Heart right ventricle (tissue), 16 donors: ENCODE results near the gene BNC2. TPM values are rescaled to one million over a fixed set of nuclear protein-coding genes. Genes with fewer than 3 reads are reported as not detected.

Experiments
- ATAC-seq, 8 donors: fragments of 200-7000 bp; cut with Tn5 transposase; one replicate each; pipeline ENCODE4 v1.9.1; 2020; ENCODE audit warnings: mild to moderate bottlenecking in 8 of 8, moderate library complexity in 8 of 8, moderate number of reproducible peaks in 1 of 8
- DNase-seq, 2 donors: peaks; one replicate each; pipeline ENCODE4 v3.0.0-alpha.2; 2020
- H3K27ac ChIP-seq, 10 donors: fragments of 200-600 bp; sonication (generic) in 2 of 10; one replicate each; pipeline versions ENCODE4 v1.5.0 to v1.8.0; 2020 to 2022; ENCODE audit warnings: mild to moderate bottlenecking in 3 of 10
- H3K27me3 ChIP-seq, 7 donors: fragments of 200-600 bp; one replicate each; pipeline ENCODE4 v1.8.0; 2021 to 2022; ENCODE audit warnings: mild to moderate bottlenecking in 2 of 7
- H3K36me3 ChIP-seq, 9 donors: fragments of 200-600 bp; sonication (generic) in 1 of 9; one replicate each; pipeline versions ENCODE4 v1.5.0 to v1.8.0; 2020 to 2022; ENCODE audit warnings: mild to moderate bottlenecking in 2 of 9
- H3K4me1 ChIP-seq, 9 donors: fragments of 200-600 bp; sonication (generic) in 1 of 9; one replicate each; pipeline versions ENCODE4 v1.5.0 to v1.8.0; 2020 to 2022; ENCODE audit warnings: mild to moderate bottlenecking in 4 of 9
- H3K4me3 ChIP-seq, 10 donors: fragments of 200-600 bp; sonication (generic) in 2 of 10; one replicate each; pipeline versions ENCODE4 v1.5.0 to v1.8.0; 2020 to 2022; ENCODE audit warnings: mild to moderate bottlenecking in 7 of 10, moderate library complexity in 2 of 10
- H3K9me3 ChIP-seq, 11 donors: fragments of 200-600 bp in 10 of 11; sonication (generic) in 2 of 11; one replicate each; pipeline versions ENCODE4 v1.5.0 to v1.8.0; 2013 to 2022; ENCODE audit warnings: mild to moderate bottlenecking in 2 of 11, control low read depth in 1 of 11, moderate library complexity in 1 of 11
- WGBS, 2 donors: extraction: QIAGEN DNeasy Blood & Tissue Kit; methylation state at CpG; one replicate each; pipeline ENCODE4 v1.1.7; 2013; ENCODE audit warnings: inconsistent platforms in 1 of 2; 5-methylcytosine and 5-hydroxymethylcytosine counted together
- intact Hi-C, 10 donors: fragments of 100-400 bp; cut with DNase I; formaldehyde crosslinking; loops; one replicate each; pipeline versions ENCODE4 v1.11.1 to v1.14.2; 2022
- polyA plus RNA-seq, 2 donors: library from polyadenylated mRNA; stranded (reverse); fragments of 200-250 nt; gene quantifications; one replicate each; pipeline ENCODE4 v1.2.3, GENCODE V29; 2013
- total RNA-seq, 10 donors: library from RNA; stranded (reverse); fragmentation: NEBNext Ultra II Directional in 3 of 10; extraction: Animal tissue kit (Norgen Biotek cat#: 25700) in 3 of 10; gene quantifications; one replicate each; pipeline versions ENCODE4 v1.2.1 to v1.2.4, GENCODE V29; 2021 to 2023
- TF ChIP-seq, protein P1 (sequence below), 9 donors: fragments of 200-600 bp; sonication (generic) in 2 of 9; IDR thresholded peaks; one replicate each; pipeline versions ENCODE4 v1.5.0 to v1.8.0; 2021 to 2022; ENCODE audit warnings: antibody characterized with exemption in 9 of 9, mild to moderate bottlenecking in 5 of 9, moderate library complexity in 1 of 9
- donor health status: Arrhythmogenic right ventricular cardiomyopathy.
- donor health status: ischemic (EF 13 %, LVEDD 7.1; RV severe dilation, severe dysfunction).
- donor health status: healthy with polysubstance abuse.
- donor health status: DM: no; HTN: yes; CAD: no.
- donor health status: DM: no; HTN: no; CAD: no.
- donor health status: ischemic (EF 25% LVEDD 6.9; RV normal size, moderate dysfunction).
- donor health status: ischemic (EF 25% LVEDD 5.7; RV mildly dilated, moderate dysfunction).
- donor health status: healthy.
- donor health status: DM: yes; HTN: yes; CAD: no.
- donor health status: Ischemic cardiomyopathy.
- donor health status: ischemic (EF 35%, LVEDD 5.7; RV mildly dilated, moderate dysfunction).
- donor health status: nonischemic (EF 11% LVEDD 7.7; RV severe dilation, severe dysfunction).
- donor health status: DM: yes; HTN: yes; CAD: no.
- donor health status: PGD.
- donor health status: ischemic (EF 29% LVEDD 5.4; RV normal size, mild dysfunction).
- donor health status: nonischemic (EF 23%, LVEDD 6.1; RV moderate dilation, normal function).

The BNC2 gene
- total and polyA plus RNA-seq, 12 donors: 0.49 to 7.3 (median 3.2) TPM

DNA sequence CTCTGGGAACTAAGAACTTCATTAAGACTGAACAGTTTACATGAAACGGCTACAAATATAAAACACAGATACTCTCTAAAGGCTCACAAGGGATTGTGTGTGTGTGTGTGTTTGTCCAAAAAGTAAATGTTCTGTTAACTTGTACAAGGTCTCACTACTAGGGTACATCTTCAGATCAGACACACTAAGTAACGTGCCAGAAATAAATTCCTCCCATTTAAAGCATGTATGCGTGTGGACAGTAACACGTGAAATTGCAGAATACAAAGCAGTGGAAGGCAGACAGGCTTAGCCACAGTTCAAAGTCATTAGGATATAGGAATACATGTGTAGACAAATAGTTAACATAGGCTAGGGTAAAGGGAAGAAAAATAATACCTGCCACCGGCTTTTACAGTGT, 1.8 kb downstream of the BNC2 start:
- ATAC-seq: no peak
- Histone ChIP-seq H3K4me1 (peaks cover 0 to 35% (median 22%) of the 10 kb centered on the region in 9 donors), H3K36me3 (no peaks in the 10 kb centered on the region), H3K9me3 (no peaks in the 10 kb centered on the region), H3K4me3 (peak overlapping the region in 5 of 10 donors; percentile 63 to 75 (median 67)), H3K27ac (peak overlapping the region in 6 of 10 donors; percentile 5 to 87 (median 78)), H3K27me3 (peaks cover 0 to 79% (median 64%) of the 10 kb centered on the region in 7 donors)
- intact Hi-C loops: loop anchor here in 2 of 10 donors (5.0 to 10.0 kb wide), 2 partner anchors 141 to 144 kb away; no protein-coding TSS in a partner anchor
- WGBS, 2 donors: 65% methylated on average over 5 of the region's 5 CpGs
- TF ChIP-seq, protein P1, sequence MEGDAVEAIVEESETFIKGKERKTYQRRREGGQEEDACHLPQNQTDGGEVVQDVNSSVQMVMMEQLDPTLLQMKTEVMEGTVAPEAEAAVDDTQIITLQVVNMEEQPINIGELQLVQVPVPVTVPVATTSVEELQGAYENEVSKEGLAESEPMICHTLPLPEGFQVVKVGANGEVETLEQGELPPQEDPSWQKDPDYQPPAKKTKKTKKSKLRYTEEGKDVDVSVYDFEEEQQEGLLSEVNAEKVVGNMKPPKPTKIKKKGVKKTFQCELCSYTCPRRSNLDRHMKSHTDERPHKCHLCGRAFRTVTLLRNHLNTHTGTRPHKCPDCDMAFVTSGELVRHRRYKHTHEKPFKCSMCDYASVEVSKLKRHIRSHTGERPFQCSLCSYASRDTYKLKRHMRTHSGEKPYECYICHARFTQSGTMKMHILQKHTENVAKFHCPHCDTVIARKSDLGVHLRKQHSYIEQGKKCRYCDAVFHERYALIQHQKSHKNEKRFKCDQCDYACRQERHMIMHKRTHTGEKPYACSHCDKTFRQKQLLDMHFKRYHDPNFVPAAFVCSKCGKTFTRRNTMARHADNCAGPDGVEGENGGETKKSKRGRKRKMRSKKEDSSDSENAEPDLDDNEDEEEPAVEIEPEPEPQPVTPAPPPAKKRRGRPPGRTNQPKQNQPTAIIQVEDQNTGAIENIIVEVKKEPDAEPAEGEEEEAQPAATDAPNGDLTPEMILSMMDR (IDR thresholded peaks at IDR 0.05): no peak
- no peak for DNase-seq

DNA sequence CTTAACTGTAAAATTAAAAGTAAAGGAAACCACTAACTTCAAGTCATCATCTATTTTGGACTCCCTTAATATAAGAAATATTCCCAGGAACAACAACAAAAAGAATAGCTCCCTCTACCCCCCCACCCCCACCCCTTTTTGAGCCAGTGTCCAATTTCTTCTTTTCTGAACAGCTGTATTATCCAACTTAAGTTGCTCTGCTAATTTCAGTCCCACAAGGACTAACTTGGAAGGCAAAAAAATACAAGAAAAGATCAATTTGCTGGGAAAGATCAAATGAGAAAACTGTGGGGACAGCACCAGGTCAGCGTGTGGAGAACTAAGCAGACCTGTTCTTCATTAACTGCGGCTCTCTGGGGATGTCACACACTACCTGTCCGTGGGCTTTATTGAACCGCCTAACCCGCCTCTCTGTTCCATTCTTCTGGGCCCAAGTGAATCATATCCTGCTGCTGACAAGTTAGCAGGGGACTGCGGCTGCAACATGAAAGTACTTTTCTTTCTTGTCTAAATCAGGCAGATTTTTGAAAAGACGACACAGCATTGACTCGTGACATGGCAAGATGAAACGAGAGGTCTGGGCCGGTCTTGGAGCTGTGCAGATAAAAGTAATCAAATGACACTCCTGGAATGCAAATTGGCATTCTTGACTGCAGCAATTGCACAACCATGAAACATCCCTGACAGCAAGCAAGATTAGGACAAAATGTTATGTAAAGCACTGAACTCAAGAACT, 2.7 kb downstream of the BNC2 start:
- peaks cover 0 to 78% (median 62%) of the 10 kb centered on the region in 7 donors for H3K27me3 ChIP-seq
- WGBS, 2 donors: 33 to 42% methylated on average over 10 of the region's 10 CpGs
- H3K9me3 ChIP-seq: no peaks in the 10 kb centered on the region
- intact Hi-C loops: loop anchor here in 2 of 10 donors (5.0 to 10.0 kb wide), 2 partner anchors 140 to 143 kb away; no protein-coding TSS in a partner anchor
- H3K4me1 ChIP-seq: peaks cover 0 to 35% (median 22%) of the 10 kb centered on the region in 9 donors
- ATAC-seq (peak in 5 of 8 donors; percentile 6 to 38 (median 31)), DNase-seq (no peak)
- H3K36me3 ChIP-seq: no peaks in the 10 kb centered on the region
- peak overlapping the region in 6 of 10 donors; percentile 5 to 87 (median 66) for H3K27ac ChIP-seq
- TF ChIP-seq, protein P1 (IDR thresholded peaks at IDR 0.05): no peak
- H3K4me3 ChIP-seq: peak overlapping the region in 6 of 10 donors; percentile 4 to 75 (median 43)

DNA sequence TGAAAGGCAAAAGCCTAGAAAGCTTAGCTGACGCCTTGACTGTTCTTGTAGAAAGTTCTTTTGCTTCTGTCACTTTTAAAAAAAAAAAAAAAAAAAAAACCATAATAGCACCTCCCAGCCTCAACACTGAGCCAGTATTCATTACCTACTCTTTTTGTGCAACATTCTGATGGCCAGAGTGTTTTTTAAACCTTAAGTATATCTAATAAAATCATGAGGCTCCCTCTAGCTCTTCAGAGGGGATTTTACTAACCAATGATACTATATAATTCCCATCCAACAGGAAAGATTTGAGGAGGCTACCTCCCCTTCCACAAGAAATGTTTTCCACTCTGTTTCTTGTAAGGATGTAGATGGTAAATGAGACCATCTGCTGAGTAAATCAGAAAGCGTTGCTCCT, 3.9 kb downstream of the BNC2 start:
- no peak for DNase-seq
- Histone ChIP-seq H3K27me3 (peaks cover 0 to 67% (median 52%) of the 10 kb centered on the region in 7 donors), H3K4me1 (peaks cover 0 to 29% (median 16%) of the 10 kb centered on the region in 9 donors), H3K27ac (peak overlapping the region in 2 of 10 donors; percentile 18 to 82), H3K4me3 (no peak overlapping the region), H3K36me3 (no peaks in the 10 kb centered on the region), H3K9me3 (no peaks in the 10 kb centered on the region)
- ATAC-seq: no peak
- WGBS, 2 donors: 75 to 77% methylated on average over 2 of the region's 2 CpGs
- intact Hi-C loops: loop anchor here in 2 of 10 donors (5.0 to 10.0 kb wide), 2 partner anchors 139 to 142 kb away; no protein-coding TSS in a partner anchor
- TF ChIP-seq, protein P1 (IDR thresholded peaks at IDR 0.05): peak in 1 of 9 donors; percentile 17

DNA sequence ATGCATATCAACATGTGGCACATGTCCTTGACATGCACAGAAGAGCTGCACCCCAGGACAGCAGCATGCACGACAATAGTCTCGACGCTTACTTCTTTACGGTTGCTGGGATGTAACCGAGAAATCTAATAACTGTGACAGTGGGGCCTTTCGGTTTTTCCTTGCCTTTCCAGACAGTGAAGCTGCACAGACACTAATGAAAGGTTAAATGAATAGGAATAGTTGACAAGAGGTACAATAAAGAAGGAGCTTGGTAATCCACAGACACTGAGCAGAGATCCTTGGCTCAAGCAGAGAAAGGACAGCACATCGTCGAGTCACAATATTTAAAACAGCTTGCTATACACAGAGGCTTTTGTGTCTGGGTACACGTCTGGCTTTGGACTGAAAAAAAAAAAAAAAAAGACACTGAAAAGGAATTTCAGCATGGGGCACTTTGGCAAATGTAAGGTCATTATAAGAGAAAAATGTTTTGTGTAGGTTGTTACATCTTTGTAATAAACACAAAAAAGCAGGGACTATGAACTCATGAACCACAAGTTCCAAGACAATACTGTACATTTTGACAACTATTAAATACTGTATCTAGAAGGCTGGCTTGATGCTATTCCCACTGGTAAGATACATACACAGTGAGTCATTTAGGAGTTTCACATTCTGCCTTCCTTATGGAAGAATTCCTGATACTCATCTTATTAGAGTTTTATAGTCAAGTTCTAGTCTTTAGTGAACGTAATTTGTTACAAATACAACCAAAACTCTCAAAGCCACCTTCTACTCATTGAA, 5.6 kb downstream of the BNC2 start:
- WGBS, 2 donors: 63 to 73% methylated on average over 10 of the region's 10 CpGs
- Histone ChIP-seq H3K36me3 (no peaks in the 10 kb centered on the region), H3K4me1 (peaks cover 0 to 15% (median 5%) of the 10 kb centered on the region in 9 donors), H3K9me3 (no peaks in the 10 kb centered on the region), H3K4me3 (no peak overlapping the region), H3K27me3 (peaks cover 0 to 50% (median 35%) of the 10 kb centered on the region in 7 donors), H3K27ac (peak overlapping the region in 2 of 10 donors; percentile 19 to 27)
- ATAC-seq: no peak
- no peak for DNase-seq
- TF ChIP-seq, protein P1 (IDR thresholded peaks at IDR 0.05): no peak
- intact Hi-C loops: loop anchor here in 2 of 10 donors (5.0 to 10.0 kb wide), 2 partner anchors 138 to 140 kb away; no protein-coding TSS in a partner anchor
